Right lobe of liver (tissue), 4 donors: ENCODE results near the gene CCNB1IP1.

Experiments
- POLR2A ChIP-seq: fragments of 450-650 bp; IDR thresholded peaks from one replicate; pipeline ENCODE4 v1.6.1; 2017; ENCODE audit warnings: antibody characterized with exemption, mild to moderate bottlenecking
- TF ChIP-seq, protein P1 (sequence below), 4 donors: fragments of 200-600 bp in 3 of 4; fragments of 450-650 bp in 1 of 4; IDR thresholded peaks; one replicate each; pipeline versions ENCODE4 v1.5.1 to v1.8.0; 2016 to 2022; ENCODE audit warnings: antibody characterized with exemption in 4 of 4, mild to moderate bottlenecking in 2 of 4
- donor health status: DM: no; HTN: no; CAD: no.
- donor health status: DM: no; HTN: no; CAD: no.
- donor health status: DM: no; HTN: yes; CAD: no.

- TF ChIP-seq, protein P1, sequence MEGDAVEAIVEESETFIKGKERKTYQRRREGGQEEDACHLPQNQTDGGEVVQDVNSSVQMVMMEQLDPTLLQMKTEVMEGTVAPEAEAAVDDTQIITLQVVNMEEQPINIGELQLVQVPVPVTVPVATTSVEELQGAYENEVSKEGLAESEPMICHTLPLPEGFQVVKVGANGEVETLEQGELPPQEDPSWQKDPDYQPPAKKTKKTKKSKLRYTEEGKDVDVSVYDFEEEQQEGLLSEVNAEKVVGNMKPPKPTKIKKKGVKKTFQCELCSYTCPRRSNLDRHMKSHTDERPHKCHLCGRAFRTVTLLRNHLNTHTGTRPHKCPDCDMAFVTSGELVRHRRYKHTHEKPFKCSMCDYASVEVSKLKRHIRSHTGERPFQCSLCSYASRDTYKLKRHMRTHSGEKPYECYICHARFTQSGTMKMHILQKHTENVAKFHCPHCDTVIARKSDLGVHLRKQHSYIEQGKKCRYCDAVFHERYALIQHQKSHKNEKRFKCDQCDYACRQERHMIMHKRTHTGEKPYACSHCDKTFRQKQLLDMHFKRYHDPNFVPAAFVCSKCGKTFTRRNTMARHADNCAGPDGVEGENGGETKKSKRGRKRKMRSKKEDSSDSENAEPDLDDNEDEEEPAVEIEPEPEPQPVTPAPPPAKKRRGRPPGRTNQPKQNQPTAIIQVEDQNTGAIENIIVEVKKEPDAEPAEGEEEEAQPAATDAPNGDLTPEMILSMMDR (IDR thresholded peaks at IDR 0.05) = no peak
- TF ChIP-seq POLR2A = no peak
Measured at GRCh38 chr14:20350282-20350681, 17.2 kb upstream of the CCNB1IP1 start.
